ENCODE measurements around the gene UTP14C.

The UTP14C gene

DNA sequence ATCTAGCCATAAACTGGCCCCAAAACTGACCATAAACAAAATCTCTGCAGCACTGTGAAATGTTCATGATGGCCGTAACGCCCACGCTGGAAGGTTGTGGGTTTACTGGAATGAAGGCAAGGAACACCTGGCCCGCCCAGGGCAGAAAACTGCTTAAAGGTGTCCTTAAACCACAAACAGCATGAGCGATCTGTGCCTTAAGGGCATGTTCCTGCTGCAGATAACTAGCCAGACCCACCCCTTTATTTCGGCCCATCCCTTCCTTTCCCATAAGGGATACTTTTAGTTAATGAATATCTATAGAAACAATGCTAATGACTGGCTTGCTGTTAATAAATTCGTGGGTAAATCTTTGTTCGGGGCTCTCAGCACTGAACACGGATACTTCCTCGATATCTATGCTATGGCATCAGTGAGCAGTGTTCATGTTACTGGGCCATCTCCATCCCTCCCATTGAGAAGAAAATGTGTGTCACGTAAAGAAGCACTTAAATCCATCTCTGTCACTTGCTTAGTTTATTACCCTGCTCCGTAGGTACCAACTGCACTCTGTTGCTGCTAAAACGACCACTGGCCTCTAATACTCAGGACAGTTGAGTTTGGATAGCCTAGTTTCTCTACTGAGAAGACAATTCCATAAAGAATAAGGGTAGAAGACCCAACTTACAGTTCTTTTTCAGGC, 18.5 kb upstream of the UTP14C start:
- TF ChIP-seq, protein P1, sequence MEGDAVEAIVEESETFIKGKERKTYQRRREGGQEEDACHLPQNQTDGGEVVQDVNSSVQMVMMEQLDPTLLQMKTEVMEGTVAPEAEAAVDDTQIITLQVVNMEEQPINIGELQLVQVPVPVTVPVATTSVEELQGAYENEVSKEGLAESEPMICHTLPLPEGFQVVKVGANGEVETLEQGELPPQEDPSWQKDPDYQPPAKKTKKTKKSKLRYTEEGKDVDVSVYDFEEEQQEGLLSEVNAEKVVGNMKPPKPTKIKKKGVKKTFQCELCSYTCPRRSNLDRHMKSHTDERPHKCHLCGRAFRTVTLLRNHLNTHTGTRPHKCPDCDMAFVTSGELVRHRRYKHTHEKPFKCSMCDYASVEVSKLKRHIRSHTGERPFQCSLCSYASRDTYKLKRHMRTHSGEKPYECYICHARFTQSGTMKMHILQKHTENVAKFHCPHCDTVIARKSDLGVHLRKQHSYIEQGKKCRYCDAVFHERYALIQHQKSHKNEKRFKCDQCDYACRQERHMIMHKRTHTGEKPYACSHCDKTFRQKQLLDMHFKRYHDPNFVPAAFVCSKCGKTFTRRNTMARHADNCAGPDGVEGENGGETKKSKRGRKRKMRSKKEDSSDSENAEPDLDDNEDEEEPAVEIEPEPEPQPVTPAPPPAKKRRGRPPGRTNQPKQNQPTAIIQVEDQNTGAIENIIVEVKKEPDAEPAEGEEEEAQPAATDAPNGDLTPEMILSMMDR (conservative IDR thresholded peaks at IDR 0.05) = no peak
- no peak overlapping the region for H3K27ac ChIP-seq

DNA sequence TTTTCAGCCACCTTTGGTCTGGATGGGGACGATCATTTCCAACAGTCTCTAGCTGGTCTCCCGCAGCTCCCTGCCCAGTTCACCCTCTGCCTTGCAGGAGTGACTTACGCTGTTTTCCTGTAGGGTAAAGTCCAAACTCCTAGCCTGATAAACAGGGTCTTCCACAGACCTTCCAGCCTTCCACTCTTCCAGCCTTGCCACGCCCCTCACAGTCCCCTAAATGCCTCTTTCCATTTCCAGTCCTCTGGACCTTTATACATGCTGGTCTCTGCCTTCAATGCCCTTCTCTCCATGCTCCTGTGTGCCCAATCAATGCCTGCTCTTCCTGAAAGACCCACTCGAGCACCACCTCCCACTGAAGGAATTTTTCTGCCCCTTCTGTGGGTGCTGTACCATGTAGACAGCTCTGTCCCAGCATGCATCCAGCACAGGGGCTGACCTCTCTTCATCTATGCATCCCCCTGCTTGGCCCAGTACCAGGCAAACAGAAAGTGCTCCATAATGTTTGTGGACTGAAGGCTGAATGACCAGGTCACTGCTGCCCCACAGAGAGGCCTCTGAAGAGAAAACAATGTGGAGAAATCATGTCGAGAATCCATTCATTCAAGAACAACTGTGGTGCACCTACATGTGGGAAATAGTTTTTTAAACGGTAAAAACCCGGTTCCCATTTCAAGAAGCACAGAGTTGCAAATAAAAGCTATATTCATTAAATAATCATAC, 17.8 kb upstream of the UTP14C start:
- H3K27ac ChIP-seq = no peak overlapping the region
- TF ChIP-seq, protein P1 (conservative IDR thresholded peaks at IDR 0.05) = no peak

GRCh38 chr13:52009946-52010345, 14.5 kb upstream of the UTP14C start:
- no peak overlapping the region for H3K27ac ChIP-seq
- TF ChIP-seq, protein P1 (conservative IDR thresholded peaks at IDR 0.05) = no peak

- peak within 1 kb of the TSS; percentile 85 for H3K27ac ChIP-seq
- TF ChIP-seq, protein P1 (conservative IDR thresholded peaks at IDR 0.05) = 0 out of 2 replicates have a peak, but pooled peaks have one; percentile 6
Observed at GRCh38 chr13:52010890-52011631, 13.4 kb upstream of the UTP14C start, which contains the start of gene ATP7B. Gene ATP7B (minus strand): TSS chr13:52011450. CDS start chr13:52011337, 113 bp downstream.

DNA sequence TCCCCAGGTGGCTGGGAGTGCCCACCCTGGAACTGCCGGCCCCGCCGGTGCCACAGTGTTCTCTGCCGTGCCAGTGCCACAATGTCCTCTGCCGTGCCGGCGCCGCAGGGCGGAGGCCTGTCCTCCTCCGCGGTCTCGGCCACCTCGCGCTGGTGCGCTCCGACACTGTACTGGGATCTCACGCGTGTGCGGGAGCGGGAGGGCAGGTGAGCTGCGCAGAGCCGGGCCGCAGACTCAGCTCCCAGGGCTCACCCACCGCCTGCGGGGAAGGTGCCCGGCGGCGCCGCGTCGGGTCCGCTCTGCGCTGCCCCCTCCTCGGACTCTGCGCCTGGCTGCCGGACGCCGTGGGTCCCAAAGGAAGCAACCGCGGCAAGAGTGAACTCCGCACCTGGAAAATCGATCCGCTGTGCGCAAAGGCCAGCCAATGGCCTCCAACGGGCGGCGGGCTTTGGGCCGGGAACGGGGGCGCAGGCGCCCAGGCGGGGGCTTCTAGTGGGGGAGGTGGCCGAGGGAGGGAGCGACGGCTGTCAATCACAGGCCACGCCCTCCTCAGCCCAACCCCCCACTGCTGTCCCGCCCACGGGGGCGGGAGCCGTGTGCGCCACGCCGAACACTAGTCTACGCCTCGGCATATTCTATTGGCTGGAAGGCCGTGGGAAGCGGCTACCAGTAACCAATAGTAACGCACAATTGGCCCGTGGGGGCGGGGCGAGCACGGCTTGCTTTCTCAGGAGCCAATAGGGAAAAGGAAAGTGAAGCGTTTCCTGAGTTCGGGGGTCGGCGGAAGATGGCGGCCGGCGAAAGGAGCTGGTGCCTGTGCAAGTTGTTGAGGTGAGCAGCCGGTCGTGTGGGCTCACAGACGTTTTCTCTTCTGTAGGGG, 12.6 kb upstream of the UTP14C start, which contains the start of gene ALG11:
Gene ALG11 (plus strand): TSS at position 767 of the 880 bp plus-strand sequence. CDS start 21 bp downstream, at position 788.
- peak within 1 kb of the TSS; percentile 85 for H3K27ac ChIP-seq

DNA sequence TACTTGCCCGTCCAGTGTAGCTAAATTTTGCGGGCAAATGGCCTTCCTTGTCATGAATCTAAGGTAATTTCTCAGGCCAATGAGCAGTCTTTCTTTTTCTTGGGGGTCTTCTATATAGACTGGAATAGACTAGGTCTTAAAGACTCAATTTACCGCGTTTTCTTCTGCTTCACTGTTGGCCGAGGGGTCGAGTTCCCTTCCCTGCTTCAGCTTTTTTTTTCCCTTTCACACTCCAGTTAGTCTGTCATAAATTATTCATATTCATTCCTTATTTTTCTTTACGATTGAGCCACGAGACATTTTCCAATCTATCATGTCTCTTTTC, 12.0 kb upstream of the UTP14C start:
- peak overlapping the region; percentile 85 for H3K27ac ChIP-seq
- TF ChIP-seq, protein P1 (conservative IDR thresholded peaks at IDR 0.05) = no peak

More for the DNA sequence above, 12.6 kb upstream of the UTP14C start, which contains the start of gene ALG11:
- TF ChIP-seq, protein P1 (conservative IDR thresholded peaks at IDR 0.05) = no peak

Data from VCaP (cell line).